Gastroesophageal sphincter (tissue), 3 donors: ENCODE results near the gene PDCL3.

Source experiments
- EP300 ChIP-seq: sonication (generic); formaldehyde crosslinking; IDR thresholded peaks from one replicate; pipeline ENCODE4 v1.6.1; 2017; ENCODE audit warnings: antibody characterized with exemption, mild to moderate bottlenecking
- POLR2A ChIP-seq, 2 donors: fragments of 450-650 bp; IDR thresholded peaks; one replicate each; pipeline ENCODE4 v1.6.1; 2017; ENCODE audit warnings: antibody characterized with exemption in 2 of 2, mild to moderate bottlenecking in 2 of 2, moderate library complexity in 1 of 2
- POLR2AphosphoS5 ChIP-seq: sonication (generic); formaldehyde crosslinking; IDR thresholded peaks from one replicate; pipeline ENCODE4 v1.6.1; 2017; ENCODE audit warnings: antibody characterized with exemption
- TF ChIP-seq, protein P1 (sequence below), 4 experiments: fragments of 200-600 bp in 2 of 4; fragments of 450-650 bp in 2 of 4; sonication (generic) in 1 of 4; IDR thresholded peaks; one replicate each; pipeline ENCODE4 v1.5.1; 2017 to 2019; ENCODE audit warnings: antibody characterized with exemption in 4 of 4, mild to moderate bottlenecking in 2 of 4, moderate library complexity in 2 of 4

DNA sequence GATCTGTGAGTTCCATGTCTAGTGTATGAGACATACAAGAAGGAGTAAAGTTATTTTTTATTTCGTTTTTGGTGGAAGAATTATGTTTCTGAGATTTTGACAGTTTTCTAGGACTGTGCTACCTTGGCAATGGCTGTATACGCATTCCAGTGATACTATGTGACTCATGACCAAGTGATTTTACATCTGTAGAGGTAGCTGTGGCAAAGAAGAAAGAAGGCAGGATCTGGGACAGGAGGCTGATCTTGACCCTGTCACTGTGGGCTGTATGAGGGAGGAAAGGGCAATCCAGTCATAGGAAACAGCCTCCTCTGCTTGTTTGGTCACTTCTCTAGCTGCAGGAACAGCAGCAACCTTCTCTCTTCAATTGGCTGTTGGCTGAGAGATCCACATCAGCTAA lies 44.0 kb upstream of the PDCL3 start:
- TF ChIP-seq, protein P1, sequence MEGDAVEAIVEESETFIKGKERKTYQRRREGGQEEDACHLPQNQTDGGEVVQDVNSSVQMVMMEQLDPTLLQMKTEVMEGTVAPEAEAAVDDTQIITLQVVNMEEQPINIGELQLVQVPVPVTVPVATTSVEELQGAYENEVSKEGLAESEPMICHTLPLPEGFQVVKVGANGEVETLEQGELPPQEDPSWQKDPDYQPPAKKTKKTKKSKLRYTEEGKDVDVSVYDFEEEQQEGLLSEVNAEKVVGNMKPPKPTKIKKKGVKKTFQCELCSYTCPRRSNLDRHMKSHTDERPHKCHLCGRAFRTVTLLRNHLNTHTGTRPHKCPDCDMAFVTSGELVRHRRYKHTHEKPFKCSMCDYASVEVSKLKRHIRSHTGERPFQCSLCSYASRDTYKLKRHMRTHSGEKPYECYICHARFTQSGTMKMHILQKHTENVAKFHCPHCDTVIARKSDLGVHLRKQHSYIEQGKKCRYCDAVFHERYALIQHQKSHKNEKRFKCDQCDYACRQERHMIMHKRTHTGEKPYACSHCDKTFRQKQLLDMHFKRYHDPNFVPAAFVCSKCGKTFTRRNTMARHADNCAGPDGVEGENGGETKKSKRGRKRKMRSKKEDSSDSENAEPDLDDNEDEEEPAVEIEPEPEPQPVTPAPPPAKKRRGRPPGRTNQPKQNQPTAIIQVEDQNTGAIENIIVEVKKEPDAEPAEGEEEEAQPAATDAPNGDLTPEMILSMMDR (IDR thresholded peaks at IDR 0.05): no peak
- TF ChIP-seq POLR2A (IDR thresholded peaks at IDR 0.05) (no peak), POLR2AphosphoS5 (no peak), EP300 (no peak)
